COLO668 (cell line): ENCODE results near the gene CACFD1.
A peak's percentile ranks its signal among the peaks of the same experiment; 100 is the strongest.

ENCODE experiments used
- DNase-seq: peaks from one replicate; lab custom pipeline; 2025; ENCODE audit not compliant: unreplicated experiment; lab: John Stamatoyannopoulos, UW

Gene CACFD1

DNA sequence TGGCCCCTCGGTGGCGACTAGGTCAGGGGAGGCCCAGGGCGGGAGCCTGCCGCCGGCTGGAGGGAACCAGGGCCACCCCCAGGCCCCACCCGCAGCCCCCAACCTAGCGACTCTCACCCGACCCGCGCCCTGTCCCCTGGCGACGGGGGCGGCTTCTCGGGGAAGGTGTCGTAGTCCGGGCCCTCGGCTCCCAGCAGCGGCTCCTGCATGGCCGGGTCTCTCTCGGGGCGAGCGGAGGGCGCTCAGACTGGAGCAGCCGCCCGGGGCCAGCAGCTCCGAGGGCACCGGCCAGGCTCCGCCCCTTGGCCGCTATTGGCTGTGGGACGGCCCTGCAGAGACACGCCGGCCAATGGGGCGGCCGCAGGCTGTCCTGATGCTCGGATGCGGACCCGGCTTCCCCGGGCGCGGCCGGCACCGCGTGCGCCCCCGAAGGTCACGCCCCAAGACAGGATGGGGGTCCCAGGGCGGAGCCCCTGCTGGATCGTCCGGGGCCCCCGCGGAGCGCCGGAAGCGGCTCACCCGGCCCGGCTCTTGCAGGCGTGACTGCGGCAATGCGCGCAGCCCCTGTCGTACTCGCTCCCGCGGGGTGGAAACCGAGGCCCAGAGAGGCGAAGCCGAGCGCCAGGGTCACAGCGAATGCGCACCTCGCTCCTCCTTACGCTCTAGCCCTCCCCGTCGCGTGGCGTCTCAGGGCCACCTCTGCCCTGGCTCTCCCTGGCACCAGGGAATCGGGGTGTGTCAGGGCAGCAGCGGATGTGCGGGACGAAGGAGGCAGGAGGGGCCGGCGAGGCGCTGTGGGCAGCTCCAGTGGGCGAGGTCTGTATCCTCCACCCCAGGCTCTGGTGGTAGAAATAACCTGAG lies 19.3 kb downstream of the CACFD1 start, which contains the start of gene SLC2A6:
TSS of gene SLC2A6 (minus strand) at position 249 of the 861 bp plus-strand sequence. CDS start at position 209, 40 bp downstream.
- DNase-seq: peak; percentile 92

DNA sequence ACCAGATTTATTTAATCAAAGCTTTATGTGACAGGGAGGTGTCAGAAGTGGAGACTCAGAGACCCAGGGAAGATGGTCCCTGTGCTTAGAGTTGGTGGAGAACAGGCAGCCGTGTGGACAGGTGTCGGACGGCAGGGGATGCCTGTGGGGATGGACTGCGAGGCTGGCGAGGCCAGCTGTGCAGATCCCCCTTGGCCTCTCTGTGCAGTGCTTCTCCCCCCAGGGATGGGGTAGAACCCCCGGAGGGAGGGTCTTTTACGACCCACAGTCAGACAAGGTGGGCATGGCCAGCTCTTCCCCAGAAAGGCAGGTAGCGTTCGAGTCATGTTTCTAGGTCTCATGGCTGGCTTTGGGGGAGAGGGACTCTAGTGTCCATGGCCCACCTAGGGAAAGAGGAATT lies 23.8 kb downstream of the CACFD1 start:
- no peak for DNase-seq

DNA sequence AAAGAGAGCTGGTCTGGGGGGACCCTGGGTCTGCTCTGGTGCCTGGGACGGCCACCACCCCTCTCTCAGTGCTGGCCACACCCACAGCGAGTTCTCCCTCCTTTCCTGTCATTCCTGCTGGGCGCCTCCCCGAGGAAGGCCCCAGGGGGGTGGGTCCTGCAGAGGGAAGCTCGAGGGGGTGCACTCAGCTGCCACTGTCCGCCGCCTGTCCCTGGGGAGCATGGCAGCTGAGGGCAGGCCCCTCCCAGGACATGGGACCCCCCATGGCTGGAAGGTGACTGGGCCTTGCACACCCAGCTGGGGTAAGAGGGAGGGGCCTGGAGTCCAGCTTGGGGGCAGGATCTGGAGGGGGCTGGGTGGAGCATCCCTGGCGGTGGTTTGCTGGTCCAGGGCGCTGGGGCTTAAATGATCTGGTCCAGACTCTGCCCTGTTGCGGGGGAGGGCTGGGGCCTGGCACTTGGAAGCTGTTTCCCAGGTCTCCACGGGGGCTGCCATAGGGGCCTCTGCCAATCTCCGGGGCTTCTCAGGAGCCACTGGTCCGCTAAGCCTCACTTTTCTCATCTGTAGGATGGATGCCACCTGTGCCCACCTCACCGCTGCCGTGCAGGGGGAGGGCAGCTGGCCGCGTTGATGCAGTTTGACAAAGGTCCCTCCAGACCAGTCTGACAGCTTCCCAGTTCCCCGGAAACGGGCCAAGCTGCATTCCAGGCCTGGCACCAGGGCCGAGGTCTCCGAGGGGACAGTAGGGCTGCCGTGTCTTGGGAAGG lies 25.1 kb downstream of the CACFD1 start:
- DNase-seq: no peak

DNA sequence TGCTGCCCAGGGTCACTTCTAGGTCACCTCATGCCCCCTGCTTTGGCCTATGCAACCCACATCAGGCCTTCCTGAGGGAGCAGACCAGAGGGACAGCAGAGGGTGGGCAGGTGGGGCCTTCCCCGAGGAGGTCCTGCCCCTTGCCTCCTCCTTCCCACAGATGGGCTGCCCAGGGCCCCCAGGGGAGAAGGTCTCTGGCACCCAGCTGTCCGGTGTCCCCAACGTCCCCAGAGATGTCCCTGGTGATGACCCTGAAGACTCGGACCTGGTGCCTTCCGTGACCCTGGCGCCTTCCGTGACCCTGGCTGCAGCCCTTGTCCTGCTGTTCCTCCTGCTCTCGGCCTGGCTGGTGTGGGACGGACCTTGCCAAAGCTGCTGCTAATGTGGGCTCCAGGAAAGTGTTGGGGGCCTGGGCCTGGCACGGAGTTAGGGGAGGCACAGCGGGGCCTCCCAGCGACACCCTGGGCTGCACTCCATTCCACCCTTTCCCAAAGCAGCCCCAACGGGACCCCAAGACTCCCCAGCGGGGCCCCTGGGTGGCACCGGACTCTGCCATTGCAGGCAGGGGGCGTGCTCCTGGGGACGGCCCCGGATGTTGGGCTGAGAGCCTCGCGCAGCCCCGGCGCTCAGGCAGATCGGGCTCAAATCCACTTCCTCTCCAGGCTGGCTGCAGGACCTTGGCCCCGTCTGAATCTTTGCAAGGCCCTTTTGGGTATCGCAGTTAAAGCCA lies 25.9 kb downstream of the CACFD1 start:
- no peak for DNase-seq

DNA sequence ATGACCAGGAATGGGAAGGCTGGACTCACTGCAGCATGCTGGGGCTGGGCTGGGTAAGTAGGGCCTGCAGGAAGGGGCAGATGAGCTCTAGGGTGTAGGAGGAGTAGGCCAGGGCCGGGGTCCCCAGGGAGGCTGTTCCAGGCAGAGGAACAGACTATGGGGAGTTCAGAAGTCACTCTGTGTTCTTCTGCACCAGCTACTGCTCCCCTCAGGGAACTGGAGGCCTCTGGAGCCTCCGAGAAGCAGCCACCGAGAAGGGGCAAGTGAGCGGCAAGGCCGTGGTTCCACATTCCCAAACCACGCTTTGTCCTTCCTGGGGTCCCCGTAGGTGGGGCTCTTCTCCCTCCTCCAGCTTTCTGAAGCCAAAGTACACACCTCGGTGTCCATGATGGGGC lies 27.6 kb downstream of the CACFD1 start:
- no peak for DNase-seq

DNA sequence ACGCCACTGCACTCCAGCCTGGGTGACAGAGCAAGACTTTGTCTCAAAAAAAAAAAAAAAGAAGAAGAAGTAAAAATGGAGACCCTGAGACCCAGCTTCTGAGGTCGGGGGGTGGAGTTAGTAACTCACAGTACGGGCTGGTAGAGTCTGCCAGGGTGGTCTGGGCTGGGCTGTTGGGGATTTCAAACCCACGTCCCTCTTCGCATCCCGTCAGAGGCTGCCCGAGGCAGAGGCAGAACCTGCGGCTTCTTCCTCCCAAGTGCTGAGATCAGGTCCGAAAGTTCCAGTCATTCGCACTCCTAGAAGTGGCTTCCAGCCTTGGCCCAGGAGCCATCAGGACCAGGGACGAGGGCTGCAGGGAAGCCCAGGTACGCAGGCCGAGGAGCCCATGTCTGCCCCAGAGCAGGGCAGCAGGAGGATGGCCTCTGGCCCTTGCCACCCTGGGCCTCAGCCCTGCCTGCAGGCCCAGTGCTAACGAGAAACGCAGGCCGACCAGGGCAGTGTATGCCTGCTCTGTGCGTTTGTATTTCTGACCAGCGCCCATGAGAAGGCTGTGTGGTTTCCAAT lies 29.0 kb downstream of the CACFD1 start:
- DNase-seq: no peak

DNA sequence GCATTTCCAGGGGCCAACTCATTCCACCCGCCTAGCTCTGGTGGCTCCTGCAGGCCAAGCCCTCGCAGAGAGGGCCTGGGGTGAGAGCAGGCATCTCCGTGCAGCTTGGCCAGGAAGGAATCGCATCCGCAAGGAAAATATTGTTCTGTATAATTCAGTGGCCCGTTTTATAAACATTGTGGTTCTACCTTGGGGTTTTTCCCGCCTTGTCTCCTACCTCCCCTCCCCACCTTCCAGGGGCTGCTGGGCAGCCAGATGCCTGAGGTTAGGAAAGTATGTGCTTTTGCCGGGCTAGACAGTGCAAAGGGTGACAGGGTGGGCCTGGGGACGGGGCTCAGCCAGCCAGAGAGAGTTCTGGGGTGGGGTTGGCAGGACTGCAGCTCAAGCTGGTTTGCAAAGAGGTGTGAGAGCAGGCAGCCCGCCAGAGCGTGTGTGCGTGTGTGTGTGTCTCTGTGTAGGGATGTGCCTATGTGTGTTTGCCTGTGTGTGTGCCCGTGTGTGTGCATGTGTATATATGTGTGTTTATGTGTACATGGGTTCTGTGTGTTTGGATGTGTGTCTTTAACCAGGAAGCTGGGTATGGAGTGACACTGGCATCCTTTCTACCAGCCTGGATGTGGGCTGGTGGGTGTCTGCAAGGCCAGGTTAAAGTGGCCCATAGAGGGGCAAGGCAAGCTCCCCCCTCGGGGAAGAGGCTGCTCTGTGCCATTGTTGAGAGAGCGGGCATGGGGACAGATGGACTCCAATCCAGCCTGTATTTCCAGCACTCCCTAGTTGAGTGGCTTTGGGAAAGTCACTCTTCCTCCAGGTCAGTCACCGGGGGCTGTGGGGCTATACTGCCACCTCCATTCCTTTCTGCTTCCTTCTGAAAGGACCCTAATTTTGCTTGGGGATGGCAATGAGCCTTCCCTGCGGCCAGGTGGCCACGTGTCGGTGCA lies 29.7 kb downstream of the CACFD1 start:
- DNase-seq: no peak

DNA sequence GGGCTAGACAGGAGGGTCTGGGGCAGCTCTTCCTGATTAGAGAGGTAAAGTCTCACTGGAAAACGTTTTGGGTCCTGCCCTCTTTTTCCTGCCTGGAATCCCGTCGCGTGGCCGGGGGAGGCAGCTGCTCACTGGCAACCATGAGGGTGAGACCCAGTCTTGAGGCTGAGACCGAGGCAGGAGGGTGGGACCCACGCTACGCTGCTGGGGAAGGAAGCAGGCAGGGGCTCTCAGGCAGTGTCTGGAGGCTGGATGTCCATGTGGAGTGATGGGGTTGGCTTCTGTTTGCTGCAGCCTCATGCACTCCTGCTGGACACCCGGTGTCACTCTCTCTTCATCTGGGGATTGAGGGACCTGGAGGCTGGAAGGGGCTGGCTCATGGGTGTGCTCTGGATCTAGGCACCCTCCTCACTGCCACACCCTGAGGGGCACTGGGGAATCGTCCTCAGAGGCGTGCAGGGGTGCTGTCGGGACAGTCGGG lies 30.5 kb downstream of the CACFD1 start:
- DNase-seq: no peak

DNA sequence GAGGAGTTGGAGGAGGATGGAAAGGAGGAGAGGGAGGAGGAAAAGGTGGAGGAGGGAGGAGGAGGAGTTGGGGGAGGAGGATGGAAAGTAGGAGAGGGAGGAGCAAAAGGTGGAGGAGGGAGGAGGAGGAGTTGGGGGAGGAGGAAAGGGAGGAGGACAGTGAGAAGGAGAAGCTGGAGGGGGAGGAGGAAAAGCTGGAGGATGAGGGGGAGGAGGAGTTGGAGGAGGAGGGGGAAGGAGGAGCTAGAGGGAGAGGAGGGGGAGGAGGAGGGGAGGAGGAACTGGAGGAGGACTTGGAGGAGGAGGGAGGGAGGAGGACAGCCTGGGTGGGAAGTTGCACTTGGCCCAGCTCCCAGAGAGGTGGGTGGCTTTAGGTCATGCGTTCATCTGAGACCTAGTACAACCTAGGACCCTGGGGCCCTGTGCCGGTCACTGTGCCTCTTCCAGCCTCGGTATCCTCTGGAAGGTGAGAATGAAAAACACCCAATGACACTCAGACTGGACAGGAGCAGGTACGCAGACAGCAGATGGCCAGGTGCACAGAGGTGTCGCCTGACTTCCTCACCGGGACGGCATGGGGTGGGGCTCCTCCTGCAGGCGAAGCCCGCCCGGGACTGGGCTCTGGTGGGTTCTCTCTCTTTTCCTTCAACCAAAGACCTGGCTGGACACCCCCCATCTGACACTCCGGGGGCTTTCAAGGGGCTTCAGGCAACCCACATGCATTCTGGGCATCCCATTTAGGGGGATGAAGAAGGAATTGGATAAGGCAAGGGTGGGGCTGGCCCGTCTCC lies 31.3 kb downstream of the CACFD1 start:
- DNase-seq: peak; percentile 37

DNA sequence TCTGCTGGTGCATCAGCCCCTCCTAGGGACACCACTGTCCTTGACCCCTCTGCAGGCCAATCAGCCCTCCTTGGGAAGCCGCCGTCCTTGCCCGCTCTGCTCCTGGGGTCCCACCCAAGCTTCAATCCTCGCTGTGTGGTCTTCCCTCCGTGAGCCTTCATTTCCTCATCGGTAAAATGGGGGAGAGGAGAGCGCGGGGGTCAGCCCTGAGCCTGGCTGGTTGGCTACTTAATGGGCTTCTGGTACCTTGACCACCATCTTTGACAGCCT lies 31.8 kb downstream of the CACFD1 start:
- DNase-seq: no peak

DNA sequence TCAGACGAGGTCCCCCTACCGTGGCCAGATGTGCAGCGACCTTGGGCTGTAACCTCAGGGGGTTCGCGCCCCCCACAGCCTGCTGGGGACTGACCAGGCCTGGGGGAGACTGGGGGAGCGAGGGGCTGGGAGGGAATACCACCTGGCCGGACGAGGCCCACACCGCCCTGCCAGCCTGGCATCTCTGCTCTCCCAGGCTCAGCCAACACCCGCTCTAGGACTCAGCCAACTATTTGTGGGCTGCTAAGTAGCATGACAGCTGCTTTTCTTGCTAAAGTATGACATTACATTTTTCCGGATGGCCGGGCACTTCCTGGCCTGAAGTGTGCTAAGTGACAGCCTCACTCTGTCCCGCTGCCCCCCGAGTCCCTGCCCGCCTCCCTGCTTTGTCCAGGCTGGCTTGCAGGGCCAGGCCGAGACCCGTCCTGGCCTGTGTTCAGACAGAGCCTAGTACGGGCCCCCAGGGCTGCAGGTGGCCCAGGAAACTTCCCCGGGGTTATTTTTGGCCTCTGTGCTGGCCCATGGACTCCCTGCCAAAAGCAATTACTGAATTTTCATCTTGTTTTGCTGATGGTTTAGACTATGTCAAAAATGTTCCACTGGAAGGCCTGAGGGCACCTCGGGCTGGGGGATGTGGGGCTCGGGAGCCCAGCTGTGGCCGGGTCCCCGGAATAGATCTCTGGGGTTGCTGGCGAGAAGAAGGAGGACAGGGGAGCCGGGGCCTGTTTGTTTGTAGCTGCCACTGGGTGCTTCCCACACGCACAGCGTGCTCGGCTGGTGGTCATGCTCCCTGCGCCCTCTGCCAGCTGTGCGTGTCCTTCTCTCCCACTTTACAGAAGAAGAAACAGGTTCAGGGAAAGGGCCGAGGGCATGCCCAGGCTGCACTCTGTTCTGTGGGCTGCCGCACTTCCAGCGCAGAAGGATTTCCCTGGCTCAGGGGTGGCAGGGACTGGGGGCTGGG lies 32.6 kb downstream of the CACFD1 start:
- DNase-seq: no peak

DNA sequence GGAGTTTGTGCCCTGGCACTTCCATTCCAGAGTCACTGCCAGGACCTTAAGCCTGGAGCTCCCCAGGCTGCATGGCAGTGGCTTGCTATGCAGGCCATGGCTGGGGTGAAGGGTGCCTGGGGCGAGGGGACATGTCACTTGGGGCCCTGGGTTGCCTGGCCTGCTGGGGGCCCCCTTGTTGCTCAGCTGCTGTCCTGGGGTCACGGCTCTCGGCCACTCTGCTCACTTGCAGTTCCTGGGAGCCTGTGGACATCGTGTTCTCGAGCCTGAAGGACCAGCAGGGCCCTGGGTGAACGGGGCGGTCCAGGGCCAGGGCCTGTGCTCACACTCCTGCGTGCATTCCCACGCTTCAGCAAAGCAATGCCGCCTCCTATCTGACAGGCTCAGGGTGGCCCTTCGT lies 33.6 kb downstream of the CACFD1 start:
- no peak for DNase-seq

DNA sequence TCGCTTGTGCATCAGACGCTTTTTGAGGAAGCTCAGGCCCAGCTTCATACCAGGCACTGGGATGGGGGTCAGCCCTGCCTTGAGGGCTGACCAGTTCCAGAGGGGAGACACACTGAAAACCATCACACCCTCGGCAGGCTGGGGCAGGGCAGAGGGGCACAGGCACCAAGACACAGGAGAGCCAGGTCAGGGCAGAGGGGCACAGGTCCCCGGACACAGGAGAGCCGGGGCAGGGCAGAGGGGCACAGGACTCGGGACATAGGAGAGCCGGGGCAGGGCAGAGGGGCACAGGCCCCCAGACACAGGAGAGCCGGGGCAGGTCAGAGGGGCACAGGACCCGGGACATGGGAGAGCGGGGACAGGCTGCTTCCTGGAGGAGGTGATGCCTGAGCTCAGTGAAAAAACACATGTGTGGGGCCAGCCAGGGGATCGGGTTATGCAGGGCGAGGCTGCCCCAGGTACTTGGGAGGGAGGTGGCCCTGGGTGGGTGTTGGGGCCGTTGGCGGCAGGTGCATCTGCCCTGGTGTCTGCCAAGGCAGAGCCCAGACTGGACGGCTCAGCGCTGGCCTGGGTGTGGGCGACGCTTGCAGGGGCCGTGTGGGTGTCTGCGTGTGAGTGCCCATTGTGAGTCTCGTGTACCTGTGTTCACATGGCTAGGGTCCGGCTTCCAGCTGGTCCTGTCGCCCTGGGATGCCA lies 34.2 kb downstream of the CACFD1 start:
- DNase-seq: peak; percentile 26

DNA sequence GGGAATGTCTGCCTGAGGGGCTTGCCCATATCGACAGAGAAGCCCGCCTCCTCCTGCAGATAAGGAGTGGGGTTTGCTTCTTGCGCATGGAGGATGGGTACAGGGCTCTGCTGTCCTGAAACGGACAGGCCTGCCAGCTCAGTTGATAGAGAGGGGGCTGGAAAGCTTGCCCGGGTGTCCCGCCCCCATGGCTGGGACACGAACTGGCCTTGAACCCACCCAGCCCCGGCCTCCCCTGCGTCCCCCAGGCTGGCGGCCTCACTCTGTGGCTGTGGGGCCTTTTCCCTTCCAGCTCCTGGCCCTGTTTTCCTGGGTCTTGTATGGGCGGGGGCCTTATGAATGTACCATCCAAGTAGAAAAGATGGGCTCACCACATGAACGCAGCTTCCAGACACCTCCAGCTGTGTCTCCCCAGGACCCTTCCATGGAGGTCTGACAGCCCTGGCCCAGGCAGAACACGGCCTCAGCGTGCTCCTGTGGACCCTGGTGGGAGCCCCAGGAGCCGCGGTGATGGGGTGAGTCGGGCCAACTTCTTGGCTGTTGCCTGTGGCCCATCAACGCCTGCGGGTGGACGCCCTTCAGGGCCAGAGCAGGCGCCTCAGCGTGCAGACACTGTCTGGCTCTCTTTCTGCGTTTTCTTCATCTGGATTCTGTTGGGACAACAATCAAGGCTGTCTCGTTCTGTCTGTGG lies 35.0 kb downstream of the CACFD1 start:
- no peak for DNase-seq

DNA sequence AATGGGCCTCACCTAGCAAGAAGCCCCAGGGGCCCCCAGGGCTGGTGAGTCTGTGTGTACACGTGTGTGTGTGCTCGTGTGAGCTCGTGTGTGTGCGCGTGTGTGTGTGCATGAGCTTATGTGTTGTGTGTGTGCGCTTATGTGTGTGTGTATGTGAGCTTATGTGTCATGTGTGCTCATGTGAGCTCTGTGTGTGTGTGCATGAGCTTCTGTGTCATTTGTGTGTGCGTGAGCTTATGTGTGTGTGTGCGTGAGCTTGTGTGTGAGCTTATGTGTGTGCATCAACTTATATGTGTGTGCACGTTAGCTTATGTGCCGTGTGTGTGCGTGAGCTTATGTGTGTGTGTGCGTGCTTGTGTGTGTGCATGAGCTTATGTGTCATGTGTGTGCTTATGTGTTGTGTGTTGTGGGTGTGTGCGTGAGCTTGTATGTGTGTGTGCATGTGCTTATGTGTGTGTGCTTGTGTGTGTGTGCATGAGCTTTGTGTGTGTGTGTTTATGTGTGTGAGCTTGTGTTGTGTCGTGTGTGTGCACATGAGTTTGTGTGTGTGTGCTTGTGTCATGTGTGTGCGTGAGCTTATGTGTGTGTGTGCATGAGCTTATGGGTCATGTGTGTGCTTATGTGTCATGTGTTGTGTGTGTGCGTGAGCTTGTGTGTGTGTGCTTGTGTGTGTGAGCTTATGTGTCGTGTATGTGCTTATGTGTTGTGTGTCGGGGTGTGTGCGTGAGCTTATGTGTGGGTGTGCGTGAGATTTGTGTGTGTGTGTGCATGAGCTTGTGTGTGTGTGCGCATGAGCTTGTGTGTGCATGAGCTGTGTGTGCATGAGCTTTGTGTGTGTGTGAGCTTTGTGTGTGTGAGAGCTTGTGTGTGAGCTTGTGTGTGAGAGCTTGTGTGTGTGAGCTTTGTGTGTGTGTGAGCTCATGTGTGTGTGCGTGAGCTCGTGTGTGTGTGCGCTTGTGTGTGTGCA lies 35.8 kb downstream of the CACFD1 start:
- no peak for DNase-seq
